Mesenchymal stem cell (in vitro differentiated cells and primary cell): ENCODE data around the gene KLHL22.
"Not testable (repeated sequence)": the region's sequence is repeated elsewhere in the genome, so short reads cannot be mapped to it uniquely, and the experiment has no call there.

ENCODE experiments used
- DNase-seq: peaks from one replicate; pipeline ENCODE4 v3.0.0-alpha.2; 2013
- H2AFZ ChIP-seq: one replicate; pipeline ENCODE4 v1.6.1; 2013; ENCODE audit warnings: low read depth, mild to moderate bottlenecking, control low read depth, inconsistent platforms, low read length, moderate library complexity
- H2AK5ac ChIP-seq: 2 replicates; pipeline ENCODE4 v1.6.1; 2013; ENCODE audit warnings: low read length, moderate library complexity, mild to moderate bottlenecking, inconsistent platforms; ENCODE audit not compliant: severe bottlenecking
- H2BK120ac ChIP-seq: one replicate; pipeline ENCODE4 v1.6.1; 2013; ENCODE audit warnings: low read depth, mild to moderate bottlenecking, inconsistent platforms, low read length, moderate library complexity
- H2BK12ac ChIP-seq, 2 experiments: one replicate each; pipeline ENCODE4 v1.6.1; 2013; ENCODE audit warnings: inconsistent platforms in 2 of 2, low read length in 2 of 2, mild to moderate bottlenecking in 2 of 2, moderate library complexity in 2 of 2, control low read depth in 1 of 2
- H2BK15ac ChIP-seq: one replicate; pipeline ENCODE4 v1.6.1; 2013; ENCODE audit warnings: mild to moderate bottlenecking, low read depth, inconsistent platforms; ENCODE audit not compliant: poor library complexity, severe bottlenecking
- H2BK5ac ChIP-seq: 2 replicates; pipeline ENCODE4 v1.6.1; 2013; ENCODE audit warnings: low read depth, mild to moderate bottlenecking, low read length, control low read depth, inconsistent platforms; ENCODE audit not compliant: poor library complexity, severe bottlenecking
- H3K14ac ChIP-seq, 2 experiments: one replicate each; pipeline ENCODE4 v1.6.1; 2013; ENCODE audit warnings: inconsistent platforms in 2 of 2, low read length in 2 of 2, control low read depth in 1 of 2, mild to moderate bottlenecking in 1 of 2, moderate library complexity in 1 of 2
- H3K18ac ChIP-seq, 2 experiments: one replicate each; pipeline ENCODE4 v1.6.1; 2013; ENCODE audit warnings: inconsistent platforms in 2 of 2, low read length in 2 of 2, control low read depth in 1 of 2, low read depth in 1 of 2, mild to moderate bottlenecking in 1 of 2
- H3K23ac ChIP-seq, 2 experiments: one replicate each; pipeline ENCODE4 v1.6.1; 2013; ENCODE audit warnings: inconsistent platforms in 2 of 2, low read length in 2 of 2, mild to moderate bottlenecking in 2 of 2, moderate library complexity in 2 of 2, control low read depth in 1 of 2
- H3K27ac ChIP-seq: 2 replicates; pipeline ENCODE4 v1.5.1; 2013; ENCODE audit warnings: mild to moderate bottlenecking, moderate library complexity, low read length, control low read depth, inconsistent platforms; ENCODE audit not compliant: poor library complexity, severe bottlenecking
- H3K27me3 ChIP-seq, 2 experiments: 2 replicates each; pipeline versions ENCODE4 v1.6.1 to v1.7.0; 2013; ENCODE audit warnings: low read length in 2 of 2, mild to moderate bottlenecking in 2 of 2, moderate library complexity in 2 of 2, control low read depth in 1 of 2, inconsistent platforms in 1 of 2; ENCODE audit not compliant: control insufficient read depth in 1 of 2, insufficient read depth in 1 of 2
- H3K36me3 ChIP-seq, 2 experiments: 2 replicates each; pipeline versions ENCODE4 v1.6.1 to v1.7.0; 2013; ENCODE audit warnings: low read length in 2 of 2, control low read depth in 1 of 2, inconsistent platforms in 1 of 2, low read depth in 1 of 2, mild to moderate bottlenecking in 1 of 2; ENCODE audit not compliant: insufficient read depth in 2 of 2, control insufficient read depth in 1 of 2
- H3K4ac ChIP-seq, 2 experiments: one replicate each; pipeline ENCODE4 v1.6.1; 2013; ENCODE audit warnings: inconsistent platforms in 2 of 2, low read length in 2 of 2, mild to moderate bottlenecking in 2 of 2, moderate library complexity in 2 of 2, control low read depth in 1 of 2, low read depth in 1 of 2
- H3K4me1 ChIP-seq: 2 replicates; pipeline ENCODE4 v1.6.1; 2013; ENCODE audit warnings: low read depth, low read length, control low read depth; ENCODE audit not compliant: control insufficient read depth, insufficient read depth
- H3K4me2 ChIP-seq: 2 replicates; pipeline ENCODE4 v1.6.1; 2013; ENCODE audit warnings: low read length, mild to moderate bottlenecking, inconsistent platforms; ENCODE audit not compliant: poor library complexity, severe bottlenecking
- H3K4me3 ChIP-seq, 2 experiments: 2 replicates each; pipeline versions ENCODE4 v1.5.1 to v1.7.0; 2013; ENCODE audit warnings: low read length in 2 of 2, mild to moderate bottlenecking in 2 of 2, control low read depth in 1 of 2, low read depth in 1 of 2; ENCODE audit not compliant: insufficient read depth in 1 of 2
- H3K79me1 ChIP-seq: replicated peaks from 2 replicates; pipeline ENCODE4 v1.6.1; 2013; ENCODE audit warnings: mild to moderate bottlenecking, control low read depth, low read length, inconsistent platforms; ENCODE audit not compliant: poor library complexity, severe bottlenecking
- H3K9ac ChIP-seq: 2 replicates; pipeline ENCODE4 v1.7.0; 2013; ENCODE audit warnings: mild to moderate bottlenecking, low read length, moderate library complexity
- H3K9me3 ChIP-seq: 2 replicates; pipeline ENCODE4 v1.7.0; 2013; ENCODE audit warnings: mild to moderate bottlenecking, low read length; ENCODE audit not compliant: control insufficient read depth
- H4K8ac ChIP-seq: one replicate; pipeline ENCODE4 v1.6.1; 2013; ENCODE audit warnings: inconsistent platforms, mild to moderate bottlenecking, low read length, moderate library complexity
- H4K91ac ChIP-seq: one replicate; pipeline ENCODE4 v1.6.1; 2013; ENCODE audit warnings: mild to moderate bottlenecking, low read length, inconsistent platforms
- WGBS: methylation state at CpG from one replicate; pipeline ENCODE4 v1.1.7; 2013; ENCODE audit warnings: mixed read lengths; 5-methylcytosine and 5-hydroxymethylcytosine counted together

The KLHL22 gene

GRCh38 chr22:20413217-20414058, 82.2 kb downstream of the KLHL22 start:
- Histone ChIP-seq H3K18ac (no peak overlapping the region), H3K36me3 (no peaks in the 10 kb centered on the region)
- WGBS, result 92% methylated on average over 9 of the region's 9 CpGs

GRCh38 chr22:20412474-20413216, 83.0 kb downstream of the KLHL22 start:
- Histone ChIP-seq H3K9ac (no peak overlapping the region), H4K91ac (no peak overlapping the region), H2AFZ (no peak overlapping the region), H3K4me1 (peaks cover 5% of the 10 kb centered on the region), H2BK12ac (no peak overlapping the region), H3K4ac (no peak overlapping the region), H3K9me3 (no peaks in the 10 kb centered on the region), H3K27ac (no peak overlapping the region), H4K8ac (peak overlapping the region; percentile 17), H3K23ac (no peak overlapping the region), H2AK5ac (no peak overlapping the region), H2BK5ac (no peak overlapping the region), H3K4me3 (no peak overlapping the region), H3K79me1 (peaks cover 1% of the 10 kb centered on the region), H3K14ac (no peak overlapping the region), H3K4me2 (no peak overlapping the region), H3K27me3 (peaks cover 5 to 6% of the 10 kb centered on the region in 2 experiments), H3K18ac (no peak overlapping the region), H2BK120ac (no peak overlapping the region), H3K36me3 (peaks cover 2 to 4% of the 10 kb centered on the region in 2 experiments), H2BK15ac (no peak overlapping the region)
- 77% methylated on average over 10 of the region's 10 CpGs for WGBS
- no peak for DNase-seq

More at GRCh38 chr22:20413217-20414058, 82.2 kb downstream of the KLHL22 start:
- Histone ChIP-seq H2AK5ac (no peak overlapping the region), H2BK5ac (no peak overlapping the region), H3K9me3 (no peaks in the 10 kb centered on the region), H3K23ac (no peak overlapping the region), H2BK15ac (no peak overlapping the region), H2BK120ac (no peak overlapping the region), H3K4me2 (no peak overlapping the region), H3K4me3 (no peak overlapping the region), H3K27ac (no peak overlapping the region), H3K27me3 (peaks cover 5 to 6% of the 10 kb centered on the region in 2 experiments), H3K4me1 (peaks cover 8% of the 10 kb centered on the region), H4K8ac (no peak overlapping the region), H2AFZ (no peak overlapping the region), H3K9ac (no peak overlapping the region), H2BK12ac (no peak overlapping the region), H3K14ac (no peak overlapping the region), H3K79me1 (peaks cover 1% of the 10 kb centered on the region), H3K4ac (no peak overlapping the region), H4K91ac (no peak overlapping the region)
- no peak for DNase-seq

- not testable (repeated sequence) for H4K91ac ChIP-seq, H3K79me1 ChIP-seq, H2BK15ac ChIP-seq, DNase-seq, H3K23ac ChIP-seq, H3K9ac ChIP-seq, H2AK5ac ChIP-seq, H3K4me1 ChIP-seq, H2BK5ac ChIP-seq, H3K4me3 ChIP-seq, H4K8ac ChIP-seq, H2AFZ ChIP-seq, H3K9me3 ChIP-seq, H2BK12ac ChIP-seq, H3K18ac ChIP-seq, H3K4ac ChIP-seq, H3K27ac ChIP-seq, H3K27me3 ChIP-seq, H3K4me2 ChIP-seq, H3K14ac ChIP-seq, H2BK120ac ChIP-seq
- peaks cover 26 to 34% of the 10 kb centered on the region in 2 experiments for H3K36me3 ChIP-seq
- WGBS, result 95% methylated on average over 2 of the region's 3 CpGs
Measured at GRCh38 chr22:20409385-20409784, 86.2 kb downstream of the KLHL22 start.

GRCh38 chr22:20408891-20409290, 86.7 kb downstream of the KLHL22 start:
- 95% methylated on average over 4 of the region's 4 CpGs for WGBS
- no peak overlapping the region for H2AK5ac ChIP-seq

More at GRCh38 chr22:20408891-20409290, 86.7 kb downstream of the KLHL22 start:
- no peak overlapping the region for H3K4me3 ChIP-seq
- H2AFZ ChIP-seq, result no peak overlapping the region
- no peak overlapping the region for H2BK15ac ChIP-seq
- H2BK5ac ChIP-seq, result no peak overlapping the region
- H3K4me1 ChIP-seq, result peaks cover 9% of the 10 kb centered on the region
- DNase-seq, result no peak
- H3K14ac ChIP-seq, result no peak overlapping the region
- no peak overlapping the region for H3K27ac ChIP-seq
- H2BK120ac ChIP-seq, result no peak overlapping the region
- peaks cover 3% of the 10 kb centered on the region for H3K79me1 ChIP-seq
- peaks cover under 1 to 4% of the 10 kb centered on the region in 2 experiments for H3K27me3 ChIP-seq
- H4K91ac ChIP-seq, result no peak overlapping the region
- no peak overlapping the region for H3K9ac ChIP-seq
- H4K8ac ChIP-seq, result no peak overlapping the region
- peaks cover 27 to 37% of the 10 kb centered on the region in 2 experiments for H3K36me3 ChIP-seq
- no peak overlapping the region for H3K4ac ChIP-seq
- no peak overlapping the region for H3K4me2 ChIP-seq
- H3K23ac ChIP-seq, result no peak overlapping the region
- no peaks in the 10 kb centered on the region for H3K9me3 ChIP-seq
- H2BK12ac ChIP-seq, result no peak overlapping the region
- no peak overlapping the region for H3K18ac ChIP-seq
